ENCODE results near the gene GRM7.

Gene GRM7

DNA sequence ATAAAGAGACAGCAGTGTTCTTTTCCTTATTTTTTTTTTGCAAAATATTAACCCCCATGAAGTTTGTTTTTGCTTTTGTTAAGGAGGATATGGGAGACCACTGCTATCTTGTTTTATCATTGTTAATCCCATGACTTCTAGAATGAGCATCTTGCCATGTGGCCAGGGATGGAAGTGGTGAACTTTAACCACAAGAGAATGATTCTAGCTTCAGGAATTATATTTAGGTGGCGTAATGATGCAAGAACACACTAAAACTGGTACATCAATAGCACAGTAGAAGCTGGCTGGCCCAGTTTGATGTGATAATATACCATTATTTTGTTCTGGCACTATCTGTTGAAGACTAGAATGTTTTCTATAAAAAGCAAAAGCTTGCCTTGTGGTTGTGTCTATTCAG is 720.9 kb downstream of the GRM7 start:
- no peak for DNase-seq (ENCODE audit: low read depth)

GRCh38 chr3:7585052-7585451 is 724.1 kb downstream of the GRM7 start:
- DNase-seq (ENCODE audit: low read depth), result no peak

DNA sequence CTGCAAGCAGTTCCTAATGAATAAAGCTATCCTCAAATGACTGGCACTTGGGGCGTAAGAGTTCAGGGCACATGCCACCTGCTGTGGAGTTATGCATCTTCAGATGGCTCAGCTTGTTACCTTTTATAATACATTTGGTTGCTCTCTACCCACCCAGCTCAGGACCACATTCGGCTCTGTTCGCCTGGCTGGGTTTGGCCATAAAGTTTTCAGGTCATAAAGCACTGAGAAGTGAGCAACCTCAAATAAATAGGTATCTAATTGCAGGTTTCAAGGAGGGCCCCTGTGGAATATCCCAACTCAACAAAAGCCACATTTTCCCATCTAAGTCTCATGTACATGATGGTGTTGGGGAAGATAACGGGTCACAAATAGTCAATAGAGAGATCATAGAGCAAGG is 727.3 kb downstream of the GRM7 start:
- no peak for DNase-seq (ENCODE audit: low read depth)

GRCh38 chr3:7589526-7589925 is 728.6 kb downstream of the GRM7 start:
- no peak for DNase-seq (ENCODE audit: low read depth)

- DNase-seq (ENCODE audit: low read depth), result no peak
These were observed 741.4 kb downstream of the GRM7 start for GRCh38 chr3:7602297-7602696.

DNA sequence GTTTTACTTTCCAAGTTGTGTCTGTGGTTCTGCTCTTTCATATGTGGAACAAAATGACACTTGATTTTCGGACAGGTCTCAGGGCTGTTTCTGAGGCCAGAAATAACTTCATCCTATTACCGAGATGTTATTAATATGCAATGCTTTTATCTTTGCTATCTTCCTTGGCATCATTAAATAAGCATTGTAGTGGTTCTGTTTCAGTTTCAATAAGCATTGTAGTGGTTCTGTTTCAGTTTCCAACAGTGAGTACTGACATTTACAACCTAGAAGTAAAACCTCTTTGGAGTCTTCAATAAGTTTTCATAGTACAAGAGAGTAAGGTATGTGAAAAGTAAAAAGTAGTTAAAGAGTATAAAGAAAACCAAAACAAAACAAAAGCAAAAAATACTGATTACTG is 746.2 kb downstream of the GRM7 start:
- no peak for DNase-seq (ENCODE audit: low read depth)

DNA sequence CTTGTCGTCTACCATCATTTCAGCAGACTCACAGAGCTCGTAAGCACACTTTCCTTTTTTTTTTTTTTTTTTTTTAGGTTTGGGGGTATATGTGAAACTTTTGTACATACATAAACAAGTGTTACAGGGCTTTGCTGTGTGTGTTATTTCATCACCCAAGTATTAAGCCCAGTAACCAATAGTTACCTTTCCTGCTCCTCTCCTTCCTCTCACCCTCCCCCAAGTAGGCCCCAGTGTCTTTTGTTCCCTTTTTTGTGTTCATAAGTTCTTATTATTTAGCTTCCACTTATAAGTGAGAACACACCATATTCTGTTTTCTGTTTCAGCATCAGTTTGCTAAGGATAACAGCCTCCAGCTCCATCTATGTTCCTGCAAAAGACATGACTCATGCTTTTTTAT is 746.8 kb downstream of the GRM7 start:
- DNase-seq (ENCODE audit: low read depth), result no peak

DNA sequence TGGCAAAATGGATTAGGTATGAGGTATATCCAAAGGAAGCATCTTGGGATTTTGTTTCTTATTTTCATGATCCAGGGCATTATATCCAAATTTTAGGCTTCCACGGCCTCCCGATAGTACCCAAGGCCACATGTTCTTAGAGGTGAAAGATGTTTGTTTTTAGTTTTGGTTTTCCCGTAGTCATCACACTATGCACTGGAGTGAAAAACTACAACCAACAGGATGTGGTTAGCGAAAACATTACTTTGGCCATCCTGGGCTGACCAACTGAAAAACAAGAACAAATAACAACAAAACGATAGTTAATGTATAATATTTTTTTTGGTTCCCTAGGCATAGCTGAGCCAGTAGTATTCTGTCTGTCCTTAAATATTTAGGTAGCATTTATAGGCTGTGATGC is 749.7 kb downstream of the GRM7 start:
- no peak for DNase-seq (ENCODE audit: low read depth)

DNA sequence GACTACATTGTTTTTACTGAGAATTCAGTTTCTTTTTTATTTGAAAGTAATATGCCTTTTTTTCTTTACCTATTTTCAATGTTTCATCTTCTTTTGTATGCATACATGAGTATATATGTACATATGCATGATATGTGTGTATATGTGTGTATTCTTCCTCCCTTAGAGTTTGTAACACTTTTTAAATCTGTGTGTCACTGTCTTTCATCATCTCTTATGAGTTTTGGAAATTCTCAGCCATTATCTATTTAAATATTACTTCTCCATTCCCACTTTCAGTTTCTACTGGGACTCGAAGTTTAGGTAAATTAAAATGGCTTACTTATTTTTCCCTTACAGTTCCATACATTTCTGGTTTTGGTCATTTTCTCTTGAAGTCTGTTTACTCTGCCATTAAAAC is 754.1 kb downstream of the GRM7 start:
- DNase-seq (ENCODE audit: low read depth), result no peak

GRCh38 chr3:7618606-7619005 is 757.7 kb downstream of the GRM7 start:
- DNase-seq (ENCODE audit: low read depth), result no peak

- no peak for DNase-seq (ENCODE audit: low read depth)
These were observed 759.5 kb downstream of the GRM7 start for GRCh38 chr3:7620401-7620800.

- no peak for DNase-seq (ENCODE audit: low read depth)
These were observed 760.2 kb downstream of the GRM7 start for GRCh38 chr3:7621046-7621630.

DNA sequence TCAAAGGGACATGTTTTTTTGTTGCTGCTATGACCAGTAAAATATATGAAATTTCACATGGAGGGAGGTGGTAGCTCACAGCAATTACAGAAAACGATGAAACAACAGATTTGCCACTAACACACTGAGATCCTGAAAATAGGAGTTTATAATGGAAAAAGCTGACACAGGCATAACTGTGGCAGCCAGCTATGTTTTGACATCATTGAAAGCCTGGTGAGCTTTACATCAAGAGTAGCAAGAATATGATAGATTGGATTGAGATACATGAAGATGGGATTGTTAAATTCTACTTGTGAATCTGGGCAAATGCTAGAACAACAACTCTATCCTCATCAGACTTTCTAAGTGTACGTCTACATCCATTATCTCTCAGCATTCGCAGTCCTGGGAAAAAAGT is 760.7 kb downstream of the GRM7 start:
- no peak for DNase-seq (ENCODE audit: low read depth)

GRCh38 chr3:7625021-7625420 is 764.1 kb downstream of the GRM7 start:
- no peak for DNase-seq (ENCODE audit: low read depth)

- no peak for DNase-seq (ENCODE audit: low read depth)
These were observed 769.5 kb downstream of the GRM7 start for GRCh38 chr3:7630351-7630911.

GRCh38 chr3:7630925-7631324 is 770.0 kb downstream of the GRM7 start:
- no peak for DNase-seq (ENCODE audit: low read depth)

DNA sequence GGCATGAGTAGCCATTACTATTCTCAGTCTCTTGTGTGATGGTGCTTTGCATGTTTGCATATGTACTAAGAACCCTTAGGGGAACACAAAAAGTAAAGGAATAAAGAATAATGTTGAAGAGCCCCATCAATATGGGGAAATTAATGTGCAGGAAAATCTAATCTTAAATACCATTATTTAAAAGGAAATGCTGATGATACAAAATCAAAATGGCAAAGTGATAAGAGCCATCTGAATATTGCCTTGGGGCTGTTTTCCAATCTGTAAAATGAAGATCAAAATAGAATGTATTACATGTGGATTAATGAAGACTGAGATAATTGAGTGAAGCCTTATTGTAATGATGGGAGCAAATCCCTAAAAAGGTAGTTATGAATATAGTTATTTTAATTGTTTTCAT is 771.4 kb downstream of the GRM7 start:
- DNase-seq (ENCODE audit: low read depth), result no peak

GRCh38 chr3:7637694-7638093 is 776.8 kb downstream of the GRM7 start:
- DNase-seq (ENCODE audit: low read depth), result no peak

GRCh38 chr3:7638103-7638502 is 777.2 kb downstream of the GRM7 start:
- DNase-seq (ENCODE audit: low read depth), result no peak

GRCh38 chr3:7640787-7641186 is 779.9 kb downstream of the GRM7 start:
- DNase-seq (ENCODE audit: low read depth), result no peak

- no peak for DNase-seq (ENCODE audit: low read depth)
These were observed 785.9 kb downstream of the GRM7 start for GRCh38 chr3:7646851-7647250.

- DNase-seq (ENCODE audit: low read depth), result no peak
These were observed 789.6 kb downstream of the GRM7 start for GRCh38 chr3:7650466-7650865.

DNA sequence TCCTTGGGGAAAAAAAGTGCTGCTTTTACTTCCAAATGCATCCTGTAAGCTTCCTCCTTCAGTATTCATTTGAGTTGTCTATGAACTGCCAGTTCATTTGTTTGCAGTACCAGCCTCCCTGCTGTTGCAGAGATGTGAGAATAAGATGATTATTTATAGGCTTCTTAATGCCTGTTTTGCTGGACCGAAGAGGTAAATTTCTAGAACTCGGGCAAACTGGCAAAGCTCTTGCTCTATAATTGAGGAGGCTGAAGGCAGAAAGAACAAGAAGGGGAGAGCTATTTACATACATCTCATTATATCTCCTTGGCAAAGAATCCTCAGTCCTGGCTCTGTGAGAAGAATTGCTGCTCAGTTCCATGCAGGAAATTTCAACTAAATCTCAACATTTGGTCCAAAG is 790.4 kb downstream of the GRM7 start:
- no peak for DNase-seq (ENCODE audit: low read depth)
